ENCODE data around the gene NPHP4. TPM values are rescaled to one million over a fixed set of nuclear protein-coding genes. Genes with fewer than 3 reads are reported as not detected.

NPHP4 gene
- total and polyA plus RNA-seq, 4 donors: 1.7 to 5.6 (median 3.5) TPM

DNA sequence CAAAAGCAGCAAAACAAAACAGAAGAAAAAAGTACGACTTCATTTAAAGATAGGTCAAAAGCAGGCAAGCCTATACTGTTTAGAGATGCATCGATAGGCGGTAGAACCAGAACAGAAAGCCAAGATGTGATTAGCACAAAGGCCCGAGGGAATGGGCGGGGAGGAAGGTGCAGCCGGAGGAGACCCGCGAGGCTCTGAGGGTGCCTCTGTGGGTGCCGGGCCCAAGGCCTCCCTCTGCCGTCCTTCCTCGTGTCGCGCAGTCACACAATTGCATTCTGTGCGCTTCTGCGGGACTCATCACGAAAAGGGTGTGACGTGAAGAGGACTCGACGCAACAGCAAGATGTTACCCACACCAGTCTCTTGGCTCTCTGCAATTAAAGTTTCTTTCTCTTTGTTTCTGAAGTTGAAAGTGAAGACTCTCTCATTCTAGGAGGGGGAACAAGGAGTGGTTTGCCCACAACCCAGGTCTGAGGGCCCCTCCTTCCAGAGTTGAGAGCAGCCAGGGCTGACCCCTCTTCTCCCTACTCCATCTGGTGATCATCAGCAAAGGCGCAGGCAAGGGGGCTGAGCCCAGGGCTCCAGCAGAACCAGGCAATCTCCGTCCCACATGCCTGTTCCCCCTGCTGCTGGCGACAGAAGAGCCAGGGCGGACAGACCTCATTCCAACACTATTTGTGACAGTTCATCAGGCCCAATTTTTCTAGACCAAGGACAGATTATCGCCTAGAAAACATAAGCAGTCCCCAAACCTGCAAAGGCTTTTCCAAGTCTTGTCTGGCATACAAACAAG, 41.0 kb downstream of the NPHP4 start:
- no peak overlapping the region for H3K27ac ChIP-seq (ENCODE audit: low read depth in 1 of 2, low read length in 2 of 2)
- no peak overlapping the region for H3K9ac ChIP-seq (ENCODE audit: low read depth in 1 of 2, low read length in 2 of 2)
- no peaks in the 10 kb centered on the region for H3K27me3 ChIP-seq (ENCODE audit: control insufficient read depth in 4 of 4, insufficient read depth in 4 of 4, low read length in 3 of 4)
- H3K9me3 ChIP-seq (ENCODE audit: control insufficient read depth in 4 of 4, low read length in 3 of 4): no peaks in the 10 kb centered on the region
- 97% methylated on average over 24 of the region's 24 CpGs for WGBS
- H3K4me3 ChIP-seq (ENCODE audit: low read depth in 1 of 3, low read length in 3 of 3): no peak overlapping the region
- TF ChIP-seq NR2F2 (IDR thresholded peaks at IDR 0.05): no peak
- TF ChIP-seq, protein P1, sequence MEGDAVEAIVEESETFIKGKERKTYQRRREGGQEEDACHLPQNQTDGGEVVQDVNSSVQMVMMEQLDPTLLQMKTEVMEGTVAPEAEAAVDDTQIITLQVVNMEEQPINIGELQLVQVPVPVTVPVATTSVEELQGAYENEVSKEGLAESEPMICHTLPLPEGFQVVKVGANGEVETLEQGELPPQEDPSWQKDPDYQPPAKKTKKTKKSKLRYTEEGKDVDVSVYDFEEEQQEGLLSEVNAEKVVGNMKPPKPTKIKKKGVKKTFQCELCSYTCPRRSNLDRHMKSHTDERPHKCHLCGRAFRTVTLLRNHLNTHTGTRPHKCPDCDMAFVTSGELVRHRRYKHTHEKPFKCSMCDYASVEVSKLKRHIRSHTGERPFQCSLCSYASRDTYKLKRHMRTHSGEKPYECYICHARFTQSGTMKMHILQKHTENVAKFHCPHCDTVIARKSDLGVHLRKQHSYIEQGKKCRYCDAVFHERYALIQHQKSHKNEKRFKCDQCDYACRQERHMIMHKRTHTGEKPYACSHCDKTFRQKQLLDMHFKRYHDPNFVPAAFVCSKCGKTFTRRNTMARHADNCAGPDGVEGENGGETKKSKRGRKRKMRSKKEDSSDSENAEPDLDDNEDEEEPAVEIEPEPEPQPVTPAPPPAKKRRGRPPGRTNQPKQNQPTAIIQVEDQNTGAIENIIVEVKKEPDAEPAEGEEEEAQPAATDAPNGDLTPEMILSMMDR (IDR thresholded peaks at IDR 0.05; ENCODE audit: low read depth, low read length, missing input control): no peak
- no peak for TF ChIP-seq FOXA1 (IDR thresholded peaks at IDR 0.05)
- TF ChIP-seq FOXA2 (IDR thresholded peaks at IDR 0.05): no peak
- TF ChIP-seq SP1 (IDR thresholded peaks at IDR 0.05): no peak
- TF ChIP-seq HNF4A (conservative IDR thresholded peaks at IDR 0.05): no peak
- TF ChIP-seq GABPA (IDR thresholded peaks at IDR 0.05 in 1 of 2, conservative IDR thresholded peaks at IDR 0.05 in 1 of 2): no peak
- TF ChIP-seq EGR1 (IDR thresholded peaks at IDR 0.05; ENCODE audit: low read depth in 2 of 2): no peak
- no peak for TF ChIP-seq YY1 (IDR thresholded peaks at IDR 0.05)
- TF ChIP-seq, protein P2, sequence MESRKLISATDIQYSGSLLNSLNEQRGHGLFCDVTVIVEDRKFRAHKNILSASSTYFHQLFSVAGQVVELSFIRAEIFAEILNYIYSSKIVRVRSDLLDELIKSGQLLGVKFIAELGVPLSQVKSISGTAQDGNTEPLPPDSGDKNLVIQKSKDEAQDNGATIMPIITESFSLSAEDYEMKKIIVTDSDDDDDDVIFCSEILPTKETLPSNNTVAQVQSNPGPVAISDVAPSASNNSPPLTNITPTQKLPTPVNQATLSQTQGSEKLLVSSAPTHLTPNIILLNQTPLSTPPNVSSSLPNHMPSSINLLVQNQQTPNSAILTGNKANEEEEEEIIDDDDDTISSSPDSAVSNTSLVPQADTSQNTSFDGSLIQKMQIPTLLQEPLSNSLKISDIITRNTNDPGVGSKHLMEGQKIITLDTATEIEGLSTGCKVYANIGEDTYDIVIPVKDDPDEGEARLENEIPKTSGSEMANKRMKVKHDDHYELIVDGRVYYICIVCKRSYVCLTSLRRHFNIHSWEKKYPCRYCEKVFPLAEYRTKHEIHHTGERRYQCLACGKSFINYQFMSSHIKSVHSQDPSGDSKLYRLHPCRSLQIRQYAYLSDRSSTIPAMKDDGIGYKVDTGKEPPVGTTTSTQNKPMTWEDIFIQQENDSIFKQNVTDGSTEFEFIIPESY (IDR thresholded peaks at IDR 0.05): no peak
- TF ChIP-seq HNF4G (IDR thresholded peaks at IDR 0.05): no peak
- TF ChIP-seq, protein P3, sequence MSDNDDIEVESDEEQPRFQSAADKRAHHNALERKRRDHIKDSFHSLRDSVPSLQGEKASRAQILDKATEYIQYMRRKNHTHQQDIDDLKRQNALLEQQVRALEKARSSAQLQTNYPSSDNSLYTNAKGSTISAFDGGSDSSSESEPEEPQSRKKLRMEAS (IDR thresholded peaks at IDR 0.05): no peak
- TF ChIP-seq, protein P4, sequence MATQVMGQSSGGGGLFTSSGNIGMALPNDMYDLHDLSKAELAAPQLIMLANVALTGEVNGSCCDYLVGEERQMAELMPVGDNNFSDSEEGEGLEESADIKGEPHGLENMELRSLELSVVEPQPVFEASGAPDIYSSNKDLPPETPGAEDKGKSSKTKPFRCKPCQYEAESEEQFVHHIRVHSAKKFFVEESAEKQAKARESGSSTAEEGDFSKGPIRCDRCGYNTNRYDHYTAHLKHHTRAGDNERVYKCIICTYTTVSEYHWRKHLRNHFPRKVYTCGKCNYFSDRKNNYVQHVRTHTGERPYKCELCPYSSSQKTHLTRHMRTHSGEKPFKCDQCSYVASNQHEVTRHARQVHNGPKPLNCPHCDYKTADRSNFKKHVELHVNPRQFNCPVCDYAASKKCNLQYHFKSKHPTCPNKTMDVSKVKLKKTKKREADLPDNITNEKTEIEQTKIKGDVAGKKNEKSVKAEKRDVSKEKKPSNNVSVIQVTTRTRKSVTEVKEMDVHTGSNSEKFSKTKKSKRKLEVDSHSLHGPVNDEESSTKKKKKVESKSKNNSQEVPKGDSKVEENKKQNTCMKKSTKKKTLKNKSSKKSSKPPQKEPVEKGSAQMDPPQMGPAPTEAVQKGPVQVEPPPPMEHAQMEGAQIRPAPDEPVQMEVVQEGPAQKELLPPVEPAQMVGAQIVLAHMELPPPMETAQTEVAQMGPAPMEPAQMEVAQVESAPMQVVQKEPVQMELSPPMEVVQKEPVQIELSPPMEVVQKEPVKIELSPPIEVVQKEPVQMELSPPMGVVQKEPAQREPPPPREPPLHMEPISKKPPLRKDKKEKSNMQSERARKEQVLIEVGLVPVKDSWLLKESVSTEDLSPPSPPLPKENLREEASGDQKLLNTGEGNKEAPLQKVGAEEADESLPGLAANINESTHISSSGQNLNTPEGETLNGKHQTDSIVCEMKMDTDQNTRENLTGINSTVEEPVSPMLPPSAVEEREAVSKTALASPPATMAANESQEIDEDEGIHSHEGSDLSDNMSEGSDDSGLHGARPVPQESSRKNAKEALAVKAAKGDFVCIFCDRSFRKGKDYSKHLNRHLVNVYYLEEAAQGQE (IDR thresholded peaks at IDR 0.05): no peak
- TF ChIP-seq, protein P5, sequence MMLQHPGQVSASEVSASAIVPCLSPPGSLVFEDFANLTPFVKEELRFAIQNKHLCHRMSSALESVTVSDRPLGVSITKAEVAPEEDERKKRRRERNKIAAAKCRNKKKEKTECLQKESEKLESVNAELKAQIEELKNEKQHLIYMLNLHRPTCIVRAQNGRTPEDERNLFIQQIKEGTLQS (IDR thresholded peaks at IDR 0.05): no peak
- no peak for TF ChIP-seq TAF1 (conservative IDR thresholded peaks at IDR 0.05)
- TF ChIP-seq RAD21 (IDR thresholded peaks at IDR 0.05): no peak
- TF ChIP-seq RXRA (IDR thresholded peaks at IDR 0.05): no peak
- TF ChIP-seq JUND (IDR thresholded peaks at IDR 0.05): no peak
- peaks cover 0 to 10% (median 8%) of the 10 kb centered on the region in 4 donors for H3K4me1 ChIP-seq (ENCODE audit: control insufficient read depth in 4 of 4, insufficient read depth in 4 of 4, low read length in 3 of 4)
- DNase-seq (ENCODE audit: low spot score): no peak
- H3K36me3 ChIP-seq (ENCODE audit: control insufficient read depth in 4 of 4, insufficient read depth in 3 of 4, low read depth in 1 of 4, low read length in 3 of 4): peaks cover 0 to 2% (median 0%) of the 10 kb centered on the region in 4 donors

Measured in liver (tissue), 9 donors.